HEK293T (cell line): ENCODE measurements around the gene DPEP2.
A peak's percentile ranks its signal among the peaks of the same experiment; 100 is the strongest.
"Not testable (repeated sequence)": the region's sequence is repeated elsewhere in the genome, so short reads cannot be mapped to it uniquely, and the experiment has no call there.

ENCODE experiments used
- CTCF ChIA-PET: fragments of 350-600 bp; formaldehyde crosslinking; extraction: SDS; loops from one replicate; lab custom pipeline; 2021; ENCODE audit warnings: antibody characterized with exemption, inconsistent platforms; lab: Yijun Ruan, JAX
- POLR2A ChIA-PET: fragments of 350-600 bp; formaldehyde crosslinking; extraction: SDS; loops from one replicate; lab custom pipeline; 2020; ENCODE audit warnings: antibody characterized with exemption, inconsistent platforms; lab: Yijun Ruan, JAX
- DNase-seq: peaks from one replicate; pipeline ENCODE4 v3.0.0; 2012; ENCODE audit warnings: mixed read lengths; ENCODE audit errors: extremely low spot score
- ARNT ChIP-seq: fragments of 450-650 bp; IDR thresholded peaks from 2 replicates; pipeline ENCODE4 v1.6.1; 2017; ENCODE audit warnings: mild to moderate bottlenecking
- BHLHE40 ChIP-seq: fragments of 450-650 bp; IDR thresholded peaks from 2 replicates; pipeline ENCODE4 v1.6.1; 2016; ENCODE audit warnings: mild to moderate bottlenecking, moderate library complexity, borderline replicate concordance
- CTBP1 ChIP-seq: fragments of 450-650 bp; IDR thresholded peaks from 2 replicates; pipeline ENCODE4 v1.6.1; 2016; ENCODE audit warnings: borderline replicate concordance
- ELF4 ChIP-seq: fragments of 450-650 bp; IDR thresholded peaks from 2 replicates; pipeline ENCODE4 v1.6.1; 2017; ENCODE audit warnings: antibody characterized with exemption
- FOXA1 ChIP-seq: fragments of 450-650 bp; IDR thresholded peaks from 2 replicates; pipeline ENCODE4 v1.6.1; 2016; ENCODE audit warnings: mild to moderate bottlenecking
- FOXK2 ChIP-seq: fragments of 450-650 bp; IDR thresholded peaks from 2 replicates; pipeline ENCODE4 v1.6.1; 2016; ENCODE audit warnings: mild to moderate bottlenecking
- HDGF ChIP-seq: fragments of 450-650 bp; IDR thresholded peaks from 2 replicates; pipeline ENCODE4 v1.6.1; 2017; ENCODE audit warnings: antibody characterized with exemption, borderline replicate concordance
- L3MBTL2 ChIP-seq: fragments of 450-650 bp; conservative IDR thresholded peaks from 2 replicates; pipeline ENCODE4 v1.6.1; 2016; ENCODE audit warnings: mild to moderate bottlenecking
- NFRKB ChIP-seq: fragments of 450-650 bp; IDR thresholded peaks from 2 replicates; pipeline ENCODE4 v1.6.1; 2016; ENCODE audit warnings: mild to moderate bottlenecking, moderate library complexity
- PKNOX1 ChIP-seq: fragments of 450-650 bp; IDR thresholded peaks from 2 replicates; pipeline ENCODE4 v1.6.1; 2016
- SP1 ChIP-seq: fragments of 450-650 bp; IDR thresholded peaks from 2 replicates; pipeline ENCODE4 v1.6.1; 2017
- SUZ12 ChIP-seq: fragments of 450-650 bp; IDR thresholded peaks from 2 replicates; pipeline ENCODE4 v1.6.1; 2016; ENCODE audit warnings: mild to moderate bottlenecking
- TARDBP ChIP-seq: fragments of 450-650 bp; IDR thresholded peaks from 2 replicates; pipeline ENCODE4 v1.6.1; 2016
- ZNF384 ChIP-seq: fragments of 450-650 bp; IDR thresholded peaks from 2 replicates; pipeline ENCODE4 v1.6.1; 2016

The DPEP2 gene

GRCh38 chr16:67996666-67997065 is 2.6 kb downstream of the DPEP2 start:
- ChIA-PET CTCF (no interaction called here), POLR2A (no interaction called here)
- no peak for TF ChIP-seq SP1
- no peak for TF ChIP-seq L3MBTL2
- no peak for TF ChIP-seq NFRKB
- TF ChIP-seq FOXK2, result no peak
- TF ChIP-seq FOXA1, result no peak
- TF ChIP-seq TARDBP, result no peak
- no peak for TF ChIP-seq SUZ12
- no peak for TF ChIP-seq ELF4
- no peak for TF ChIP-seq HDGF
- TF ChIP-seq CTBP1, result no peak
- no peak for DNase-seq

- peak; percentile 2 for DNase-seq
- POLR2A ChIA-PET, result interaction anchor here (2.4 kb wide), 1 partner anchor 60 kb away, joined by 6 read pairs; no protein-coding TSS in a partner anchor
- CTCF ChIA-PET, result no interaction called here
- no peak for TF ChIP-seq PKNOX1
These were observed 3.9 kb downstream of the DPEP2 start for GRCh38 chr16:67995423-67995822.

GRCh38 chr16:67994040-67994408 is 5.3 kb downstream of the DPEP2 start:
- CTCF ChIA-PET, result interaction anchor here (0.6 kb wide), 1 partner anchor 9 kb away, joined by 3 read pairs; no protein-coding TSS in a partner anchor
- POLR2A ChIA-PET, result interaction anchor here (2.4 kb wide), 1 partner anchor 58 kb away, joined by 6 read pairs; no protein-coding TSS in a partner anchor
- DNase-seq, result not testable (repeated sequence)

- CTCF ChIA-PET, result no interaction called here
- POLR2A ChIA-PET, result interaction anchor here (2.4 kb wide), 1 partner anchor 58 kb away, joined by 6 read pairs; no protein-coding TSS in a partner anchor
- TF ChIP-seq FOXK2 (no peak), L3MBTL2 (peak; percentile 79)
- DNase-seq, result peak; percentile 91
These were observed 5.9 kb downstream of the DPEP2 start for GRCh38 chr16:67993207-67994039.

GRCh38 chr16:67992661-67993206 is 6.5 kb downstream of the DPEP2 start:
- no peak for TF ChIP-seq ARNT
- no peak for TF ChIP-seq HDGF
- no peak for TF ChIP-seq PKNOX1
- TF ChIP-seq FOXK2, result no peak
- TF ChIP-seq TARDBP, result no peak
- no peak for TF ChIP-seq SP1
- TF ChIP-seq SUZ12, result no peak
- no peak for TF ChIP-seq BHLHE40
- no peak for TF ChIP-seq FOXA1
- no peak for TF ChIP-seq NFRKB
- TF ChIP-seq L3MBTL2, result no peak
- no peak for TF ChIP-seq ELF4
- CTCF ChIA-PET, result no interaction called here
- DNase-seq, result no peak
- POLR2A ChIA-PET, result interaction anchor here (2.1 kb wide), 1 partner anchor 30 kb away, joined by 6 read pairs; the partner anchor contains the start of genes DDX28 and DUS2

- ChIA-PET POLR2A (no interaction called here), CTCF (interaction anchor here (1.0 kb wide), 1 partner anchor 12 kb away, joined by 3 read pairs; no protein-coding TSS in a partner anchor)
- DNase-seq, result no peak
- no peak for TF ChIP-seq ZNF384
- no peak for TF ChIP-seq BHLHE40
- TF ChIP-seq ELF4, result no peak
- TF ChIP-seq TARDBP, result no peak
- no peak for TF ChIP-seq SUZ12
- no peak for TF ChIP-seq CTBP1
- TF ChIP-seq FOXA1, result no peak
These were observed 9.3 kb downstream of the DPEP2 start for GRCh38 chr16:67990018-67990386.

- no peak for DNase-seq
- POLR2A ChIA-PET, result no interaction called here
- TF ChIP-seq FOXK2 (no peak), ELF4 (no peak), SP1 (no peak), ZNF384 (no peak), L3MBTL2 (no peak), ARNT (no peak), BHLHE40 (no peak), NFRKB (no peak), HDGF (no peak), CTBP1 (no peak), SUZ12 (no peak)
- CTCF ChIA-PET, result interaction anchor here (1.0 kb wide), 1 partner anchor 12 kb away, joined by 3 read pairs; no protein-coding TSS in a partner anchor
These were observed 9.8 kb downstream of the DPEP2 start for GRCh38 chr16:67989322-67990017.
